HepG2 (cell line): ENCODE results near the gene ROM1. TPM values are rescaled to one million over a fixed set of nuclear protein-coding genes. Genes with fewer than 3 reads are reported as not detected.

Experiments used
- BRD4 ChIP-seq: sonication (generic); formaldehyde crosslinking; IDR thresholded peaks from 2 replicates; pipeline ENCODE4 v1.4.0; 2020; ENCODE audit warnings: missing genetic modification reagents
- CBX1 ChIP-seq: IDR thresholded peaks from one replicate; pipeline ENCODE4 v1.6.1; 2016; ENCODE audit warnings: antibody characterized with exemption, low read depth
- HNRNPK ChIP-seq: fragments of 200-400 bp; formaldehyde crosslinking; IDR thresholded peaks from 2 replicates; pipeline ENCODE4 v1.6.1; 2018; ENCODE audit warnings: low read length, low read depth, moderate library complexity, mild to moderate bottlenecking; ENCODE audit not compliant: poor library complexity, severe bottlenecking
- HOXA9 ChIP-seq: sonication (generic); formaldehyde crosslinking; IDR thresholded peaks from 2 replicates; pipeline ENCODE4 v1.8.1; 2022; ENCODE audit warnings: missing genetic modification reagents, mild to moderate bottlenecking, moderate library complexity, borderline replicate concordance
- KDM3A ChIP-seq: IDR thresholded peaks from 2 replicates; pipeline ENCODE4 v1.6.1; 2018; ENCODE audit warnings: low read depth, missing compliant biosample characterization
- KDM6A ChIP-seq: IDR thresholded peaks from 2 replicates; pipeline ENCODE4 v1.6.1; 2016; ENCODE audit warnings: low read depth
- KLF11 ChIP-seq: IDR thresholded peaks from 2 replicates; pipeline ENCODE4 v1.6.1; 2016; ENCODE audit warnings: missing compliant biosample characterization
- MEIS2 ChIP-seq: sonication (generic); formaldehyde crosslinking; IDR thresholded peaks from 2 replicates; pipeline ENCODE4 v1.9.0; 2021; ENCODE audit warnings: mild to moderate bottlenecking, missing genetic modification reagents
- NFATC3 ChIP-seq: sonication (generic); formaldehyde crosslinking; IDR thresholded peaks from 2 replicates; pipeline ENCODE4 v1.5.1; 2020; ENCODE audit warnings: mild to moderate bottlenecking, missing genetic modification reagents
- NR2F2 ChIP-seq: IDR thresholded peaks from 2 replicates; pipeline ENCODE4 v1.6.1; 2012; ENCODE audit warnings: low read depth, inconsistent platforms, borderline replicate concordance
- NR3C1 ChIP-seq: sonication (generic); formaldehyde crosslinking; IDR thresholded peaks from 2 replicates; pipeline ENCODE4 v1.4.0; 2020; ENCODE audit warnings: missing genetic modification reagents
- PHF5A ChIP-seq: IDR thresholded peaks from one replicate; pipeline ENCODE4 v1.6.1; 2018; ENCODE audit warnings: low read depth, missing genetic modification reagents; ENCODE audit not compliant: unreplicated experiment
- PPARG ChIP-seq: conservative IDR thresholded peaks from 2 replicates; pipeline ENCODE4 v1.6.1; 2016; ENCODE audit warnings: missing biosample characterization, missing genetic modification reagents
- RBFOX2 ChIP-seq: fragments of 200-400 bp; formaldehyde crosslinking; IDR thresholded peaks from 2 replicates; pipeline ENCODE4 v1.6.1; 2017; ENCODE audit warnings: low read depth, mild to moderate bottlenecking, low read length
- RCOR2 ChIP-seq: IDR thresholded peaks from 2 replicates; pipeline ENCODE4 v1.6.1; 2016; ENCODE audit warnings: missing biosample characterization, missing genetic modification reagents
- TARDBP ChIP-seq: sonication (generic); formaldehyde crosslinking; IDR thresholded peaks from 2 replicates; pipeline ENCODE4 v1.8.0; 2022; ENCODE audit warnings: mild to moderate bottlenecking, missing genetic modification reagents
- XBP1 ChIP-seq: sonication (generic); formaldehyde crosslinking; IDR thresholded peaks from 2 replicates; pipeline ENCODE4 v1.5.0; 2020; ENCODE audit warnings: missing genetic modification reagents
- ZNF557 ChIP-seq: sonication (generic); formaldehyde crosslinking; IDR thresholded peaks from 2 replicates; pipeline ENCODE4 v1.4.0; 2020; ENCODE audit warnings: missing genetic modification reagents
- ZNF709 ChIP-seq: sonication (generic); formaldehyde crosslinking; IDR thresholded peaks from 2 replicates; pipeline ENCODE4 v1.5.0; 2020; ENCODE audit warnings: mild to moderate bottlenecking, missing genetic modification reagents
- ZNF776 ChIP-seq: sonication (generic); formaldehyde crosslinking; IDR thresholded peaks from 2 replicates; pipeline ENCODE4 v1.4.0; 2020; ENCODE audit warnings: mild to moderate bottlenecking, missing genetic modification reagents
- polyA plus RNA-seq, 8 experiments: library from polyadenylated mRNA; depleted of rRNA in 3 of 8; stranded (reverse) in 7 of 8; unstranded in 1 of 8; fragments of >200 nt; fragmentation: Illumina TruSeq in 4 of 8; extraction: Trizol in 4 of 8; gene quantifications; 2 replicates each; pipeline versions ENCODE4 v1.2.1 to v1.2.3, GENCODE V29; 2011 to 2016; ENCODE audit warnings: low read depth in 4 of 8, missing spikeins in 1 of 8, mixed read lengths in 1 of 8; ENCODE audit not compliant: insufficient read depth in 1 of 8
- total RNA-seq, 5 experiments: library from RNA; depleted of rRNA; stranded (reverse); fragments of >200 nt; fragmentation: Illumina TruSeq; extraction: Trizol; gene quantifications; 2 replicates each; pipeline ENCODE4 v1.2.3, GENCODE V29; 2016; ENCODE audit warnings: low read depth in 1 of 5
- TF ChIP-seq, protein P1 (sequence below): sonication (generic); formaldehyde crosslinking; IDR thresholded peaks from 2 replicates; pipeline ENCODE4 v1.5.0; 2020; ENCODE audit warnings: mild to moderate bottlenecking, missing genetic modification reagents
- TF ChIP-seq, protein P2 (sequence below): sonication (generic); formaldehyde crosslinking; IDR thresholded peaks from 2 replicates; pipeline ENCODE4 v1.5.0; 2020; ENCODE audit warnings: mild to moderate bottlenecking, missing genetic modification reagents
- TF ChIP-seq, protein P3 (sequence below): sonication (generic); formaldehyde crosslinking; conservative IDR thresholded peaks from 2 replicates; pipeline ENCODE4 v1.4.0; 2020; ENCODE audit warnings: missing genetic modification reagents
- TF ChIP-seq, protein P4 (sequence below): IDR thresholded peaks from 2 replicates; pipeline ENCODE4 v1.6.1; 2016

ROM1 gene
- total and polyA plus RNA-seq, 2 of the 13 experiments (the other 11 are each of a cell fraction or from before 2014, with no cell fraction given): 1.2 to 2.4 TPM

DNA sequence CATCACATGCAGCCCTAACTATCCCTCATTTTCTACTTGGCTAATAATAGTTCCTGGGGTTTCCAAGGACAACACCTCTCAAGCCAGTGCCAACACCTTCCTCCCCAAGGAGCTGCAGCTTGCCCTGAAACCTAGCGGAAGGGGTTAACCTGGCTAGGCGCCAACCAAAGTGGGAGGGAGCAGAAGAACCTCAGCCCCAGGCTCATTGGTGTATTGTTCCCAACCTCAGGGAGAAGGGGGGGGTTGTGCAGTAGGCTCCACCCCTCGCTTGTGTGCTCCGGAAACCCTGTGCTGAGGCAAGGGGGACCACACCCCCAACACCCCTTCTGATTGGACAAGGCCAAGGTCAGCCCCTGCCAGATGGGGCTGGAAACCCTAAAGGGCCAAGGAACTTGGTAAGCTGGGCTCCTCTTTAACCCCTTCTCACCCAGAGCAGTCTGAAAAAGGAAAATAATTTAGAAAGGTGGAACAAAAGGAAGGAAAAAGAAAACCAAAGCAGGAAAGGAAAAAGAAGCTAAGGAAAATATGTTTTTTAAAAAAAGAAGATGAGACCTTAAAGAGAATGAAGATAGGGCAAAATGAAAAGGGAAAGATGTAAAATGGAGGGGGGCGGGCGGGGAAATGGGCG lies 13.9 kb upstream of the ROM1 start (continued):
- TF ChIP-seq, protein P1, sequence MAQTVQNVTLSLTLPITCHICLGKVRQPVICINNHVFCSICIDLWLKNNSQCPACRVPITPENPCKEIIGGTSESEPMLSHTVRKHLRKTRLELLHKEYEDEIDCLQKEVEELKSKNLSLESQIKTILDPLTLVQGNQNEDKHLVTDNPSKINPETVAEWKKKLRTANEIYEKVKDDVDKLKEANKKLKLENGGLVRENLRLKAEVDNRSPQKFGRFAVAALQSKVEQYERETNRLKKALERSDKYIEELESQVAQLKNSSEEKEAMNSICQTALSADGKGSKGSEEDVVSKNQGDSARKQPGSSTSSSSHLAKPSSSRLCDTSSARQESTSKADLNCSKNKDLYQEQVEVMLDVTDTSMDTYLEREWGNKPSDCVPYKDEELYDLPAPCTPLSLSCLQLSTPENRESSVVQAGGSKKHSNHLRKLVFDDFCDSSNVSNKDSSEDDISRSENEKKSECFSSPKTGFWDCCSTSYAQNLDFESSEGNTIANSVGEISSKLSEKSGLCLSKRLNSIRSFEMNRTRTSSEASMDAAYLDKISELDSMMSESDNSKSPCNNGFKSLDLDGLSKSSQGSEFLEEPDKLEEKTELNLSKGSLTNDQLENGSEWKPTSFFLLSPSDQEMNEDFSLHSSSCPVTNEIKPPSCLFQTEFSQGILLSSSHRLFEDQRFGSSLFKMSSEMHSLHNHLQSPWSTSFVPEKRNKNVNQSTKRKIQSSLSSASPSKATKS: no peak
- TF ChIP-seq, protein P2, sequence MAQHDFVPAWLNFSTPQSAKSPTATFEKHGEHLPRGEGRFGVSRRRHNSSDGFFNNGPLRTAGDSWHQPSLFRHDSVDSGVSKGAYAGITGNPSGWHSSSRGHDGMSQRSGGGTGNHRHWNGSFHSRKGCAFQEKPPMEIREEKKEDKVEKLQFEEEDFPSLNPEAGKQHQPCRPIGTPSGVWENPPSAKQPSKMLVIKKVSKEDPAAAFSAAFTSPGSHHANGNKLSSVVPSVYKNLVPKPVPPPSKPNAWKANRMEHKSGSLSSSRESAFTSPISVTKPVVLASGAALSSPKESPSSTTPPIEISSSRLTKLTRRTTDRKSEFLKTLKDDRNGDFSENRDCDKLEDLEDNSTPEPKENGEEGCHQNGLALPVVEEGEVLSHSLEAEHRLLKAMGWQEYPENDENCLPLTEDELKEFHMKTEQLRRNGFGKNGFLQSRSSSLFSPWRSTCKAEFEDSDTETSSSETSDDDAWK (CRISPR knock-in tag): no peak
- TF ChIP-seq CBX1: no peak
- TF ChIP-seq KLF11 (CRISPR knock-in tag): no peak
- TF ChIP-seq ZNF557 (CRISPR knock-in tag): no peak
- TF ChIP-seq BRD4 (CRISPR knock-in tag): no peak
- peak; percentile 75 for TF ChIP-seq TARDBP (CRISPR knock-in tag)
- no peak for TF ChIP-seq HOXA9 (CRISPR knock-in tag)
- TF ChIP-seq ZNF776 (CRISPR knock-in tag): no peak
- TF ChIP-seq MEIS2: no peak
- peak; percentile 76 for TF ChIP-seq PHF5A (CRISPR knock-in tag)
- TF ChIP-seq, protein P3, sequence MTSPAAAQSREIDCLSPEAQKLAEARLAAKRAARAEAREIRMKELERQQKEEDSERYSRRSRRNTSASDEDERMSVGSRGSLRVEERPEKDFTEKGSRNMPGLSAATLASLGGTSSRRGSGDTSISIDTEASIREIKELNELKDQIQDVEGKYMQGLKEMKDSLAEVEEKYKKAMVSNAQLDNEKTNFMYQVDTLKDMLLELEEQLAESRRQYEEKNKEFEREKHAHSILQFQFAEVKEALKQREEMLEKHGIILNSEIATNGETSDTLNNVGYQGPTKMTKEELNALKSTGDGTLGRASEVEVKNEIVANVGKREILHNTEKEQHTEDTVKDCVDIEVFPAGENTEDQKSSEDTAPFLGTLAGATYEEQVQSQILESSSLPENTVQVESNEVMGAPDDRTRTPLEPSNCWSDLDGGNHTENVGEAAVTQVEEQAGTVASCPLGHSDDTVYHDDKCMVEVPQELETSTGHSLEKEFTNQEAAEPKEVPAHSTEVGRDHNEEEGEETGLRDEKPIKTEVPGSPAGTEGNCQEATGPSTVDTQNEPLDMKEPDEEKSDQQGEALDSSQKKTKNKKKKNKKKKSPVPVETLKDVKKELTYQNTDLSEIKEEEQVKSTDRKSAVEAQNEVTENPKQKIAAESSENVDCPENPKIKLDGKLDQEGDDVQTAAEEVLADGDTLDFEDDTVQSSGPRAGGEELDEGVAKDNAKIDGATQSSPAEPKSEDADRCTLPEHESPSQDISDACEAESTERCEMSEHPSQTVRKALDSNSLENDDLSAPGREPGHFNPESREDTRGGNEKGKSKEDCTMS (CRISPR knock-in tag): no peak
- no peak for TF ChIP-seq ZNF709 (CRISPR knock-in tag)
- TF ChIP-seq KDM6A (CRISPR knock-in tag): no peak
- TF ChIP-seq, protein P4, sequence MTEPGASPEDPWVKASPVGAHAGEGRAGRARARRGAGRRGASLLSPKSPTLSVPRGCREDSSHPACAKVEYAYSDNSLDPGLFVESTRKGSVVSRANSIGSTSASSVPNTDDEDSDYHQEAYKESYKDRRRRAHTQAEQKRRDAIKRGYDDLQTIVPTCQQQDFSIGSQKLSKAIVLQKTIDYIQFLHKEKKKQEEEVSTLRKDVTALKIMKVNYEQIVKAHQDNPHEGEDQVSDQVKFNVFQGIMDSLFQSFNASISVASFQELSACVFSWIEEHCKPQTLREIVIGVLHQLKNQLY (CRISPR knock-in tag): no peak
- peak; percentile 33; the same call in 1 of the 2 replicates for TF ChIP-seq PPARG
- TF ChIP-seq HNRNPK: no peak
- no peak for TF ChIP-seq NFATC3 (CRISPR knock-in tag)
- no peak for TF ChIP-seq KDM3A (CRISPR knock-in tag)
- no peak for TF ChIP-seq RCOR2 (CRISPR knock-in tag)
- TF ChIP-seq NR2F2: no peak; the same call in 1 of the 2 replicates
- 0 out of 2 replicates have a peak, but pooled peaks have one; percentile 9 for TF ChIP-seq RBFOX2
- TF ChIP-seq NR3C1 (CRISPR knock-in tag): no peak
- no peak for TF ChIP-seq XBP1 (CRISPR knock-in tag)
